G401 (cell line): ENCODE results near the gene RYR2. TPM values are rescaled to one million over a fixed set of nuclear protein-coding genes. Genes with fewer than 3 reads are reported as not detected.
"Not testable (repeated sequence)": the region's sequence is repeated elsewhere in the genome, so short reads cannot be mapped to it uniquely, and the experiment has no call there.

Source experiments
- DNase-seq: peaks from one replicate; pipeline ENCODE4 v3.0.0-alpha.2; 2015; ENCODE audit warnings: low spot score
- in situ Hi-C: cut with HindIII; loops from 2 replicates; pipeline ENCODE4 v1.10.0; 2016; ENCODE audit warnings: low sequenced_read_pairs, mixed read lengths
- total RNA-seq: library from RNA; depleted of rRNA; stranded (reverse); fragments of >200 nt; shearing (Covaris generic); gene quantifications from 2 replicates; pipeline ENCODE4 v1.2.3, GENCODE V29; 2014

The RYR2 gene
- total RNA-seq, 1 experiment from 2014 or later = not detected

GRCh38 chr1:237126180-237126579 lies 84.2 kb downstream of the RYR2 start:
- no peak for DNase-seq
- in situ Hi-C loops = no loop called here

GRCh38 chr1:237127301-237127700 lies 85.3 kb downstream of the RYR2 start:
- DNase-seq, in situ Hi-C loops: not testable (repeated sequence)

- in situ Hi-C loops = no loop called here
- DNase-seq = no peak
Observed at GRCh38 chr1:237133921-237134320, 91.9 kb downstream of the RYR2 start.

GRCh38 chr1:237134929-237135328 lies 92.9 kb downstream of the RYR2 start:
- in situ Hi-C loops = no loop called here
- no peak for DNase-seq

GRCh38 chr1:237138551-237138950 lies 96.6 kb downstream of the RYR2 start:
- DNase-seq = no peak
- in situ Hi-C loops = no loop called here

GRCh38 chr1:237139732-237140131 lies 97.7 kb downstream of the RYR2 start:
- in situ Hi-C loops = no loop called here
- no peak for DNase-seq

- in situ Hi-C loops = no loop called here
- no peak for DNase-seq
Observed at GRCh38 chr1:237140986-237141385, 99.0 kb downstream of the RYR2 start.

- peak; percentile 66 for DNase-seq
- in situ Hi-C loops = no loop called here
Observed at GRCh38 chr1:237141502-237141901, 99.5 kb downstream of the RYR2 start.

- in situ Hi-C loops = no loop called here
- peak; percentile 69 for DNase-seq
Observed at GRCh38 chr1:237145379-237146135, 103.6 kb downstream of the RYR2 start.

GRCh38 chr1:237146241-237146640 lies 104.3 kb downstream of the RYR2 start:
- in situ Hi-C loops = no loop called here

GRCh38 chr1:237149857-237150256 lies 107.9 kb downstream of the RYR2 start:
- no peak for DNase-seq
- in situ Hi-C loops = no loop called here

More at GRCh38 chr1:237146241-237146640, 104.3 kb downstream of the RYR2 start:
- no peak for DNase-seq

- in situ Hi-C loops, DNase-seq: not testable (repeated sequence)
Observed at GRCh38 chr1:237151979-237152378, 110.0 kb downstream of the RYR2 start.

- in situ Hi-C loops = no loop called here
- DNase-seq = no peak
Observed at GRCh38 chr1:237152506-237153335, 110.7 kb downstream of the RYR2 start.

- DNase-seq = no peak
- in situ Hi-C loops = no loop called here
Observed at GRCh38 chr1:237154157-237154556, 112.2 kb downstream of the RYR2 start.

GRCh38 chr1:237164406-237165352 lies 122.7 kb downstream of the RYR2 start:
- no peak for DNase-seq
- in situ Hi-C loops = no loop called here

GRCh38 chr1:237166086-237166485 lies 124.1 kb downstream of the RYR2 start:
- in situ Hi-C loops = no loop called here
- peak; percentile 80 for DNase-seq

- DNase-seq = peak; percentile 59
- in situ Hi-C loops = no loop called here
Observed at GRCh38 chr1:237166593-237167101, 124.7 kb downstream of the RYR2 start.

GRCh38 chr1:237170149-237170548 lies 128.2 kb downstream of the RYR2 start:
- in situ Hi-C loops = no loop called here
- peak; percentile 65 for DNase-seq

- in situ Hi-C loops = no loop called here
- peak; percentile 81 for DNase-seq
Observed at GRCh38 chr1:237171454-237172117, 129.6 kb downstream of the RYR2 start.
